Left renal cortex interstitium (tissue), 4 donors: ENCODE results near the gene NFIX. TPM values are rescaled to one million over a fixed set of nuclear protein-coding genes. Genes with fewer than 3 reads are reported as not detected.

ENCODE experiments used
- DNase-seq, 4 donors: peaks; one replicate each; pipeline ENCODE4 v3.0.0-alpha.2; 2013; ENCODE audit warnings: low read depth in 4 of 4, low spot score in 2 of 4, missing footprints in 1 of 4
- polyA plus RNA-seq, 4 donors: library from polyadenylated mRNA; unstranded; fragments of 120-200 nt; gene quantifications; one replicate each; pipeline ENCODE4 v1.2.1, GENCODE V29; 2013; ENCODE audit not compliant: insufficient read length in 4 of 4

Gene NFIX
- polyA plus RNA-seq, 4 donors: 15.3 to 27.6 (median 20.0) TPM

GRCh38 chr19:13006431-13007281 lies 11.4 kb downstream of the NFIX start:
- DNase-seq: no peak

- no peak for DNase-seq
Measured at GRCh38 chr19:13007292-13008045, 12.2 kb downstream of the NFIX start.

- no peak for DNase-seq
Measured at GRCh38 chr19:13008926-13009787, 13.9 kb downstream of the NFIX start.

GRCh38 chr19:13010038-13010991 lies 15.0 kb downstream of the NFIX start:
- DNase-seq: no peak

GRCh38 chr19:13010992-13011652 lies 15.8 kb downstream of the NFIX start:
- no peak for DNase-seq

GRCh38 chr19:13011653-13012389 lies 16.5 kb downstream of the NFIX start:
- no peak for DNase-seq

GRCh38 chr19:13012390-13012689 lies 17.1 kb downstream of the NFIX start:
- DNase-seq: no peak

GRCh38 chr19:13012690-13013608 lies 17.7 kb downstream of the NFIX start:
- DNase-seq: no peak

GRCh38 chr19:13013649-13014048 lies 18.4 kb downstream of the NFIX start:
- no peak for DNase-seq

- no peak for DNase-seq
Measured at GRCh38 chr19:13014101-13014920, 19.0 kb downstream of the NFIX start.

- DNase-seq: no peak
Measured at GRCh38 chr19:13014921-13015280, 19.6 kb downstream of the NFIX start.

GRCh38 chr19:13015361-13016223 lies 20.3 kb downstream of the NFIX start:
- DNase-seq: no peak

GRCh38 chr19:13016245-13016627 lies 21.0 kb downstream of the NFIX start:
- no peak for DNase-seq

- DNase-seq: no peak
Measured at GRCh38 chr19:13016628-13017305, 21.5 kb downstream of the NFIX start.

- DNase-seq: no peak
Measured at GRCh38 chr19:13017306-13018034, 22.2 kb downstream of the NFIX start.
